Measurements from ENCODE around the gene SMO.
"Not testable (repeated sequence)": the region's sequence is repeated elsewhere in the genome, so short reads cannot be mapped to it uniquely, and the experiment has no call there.

The SMO gene

DNA sequence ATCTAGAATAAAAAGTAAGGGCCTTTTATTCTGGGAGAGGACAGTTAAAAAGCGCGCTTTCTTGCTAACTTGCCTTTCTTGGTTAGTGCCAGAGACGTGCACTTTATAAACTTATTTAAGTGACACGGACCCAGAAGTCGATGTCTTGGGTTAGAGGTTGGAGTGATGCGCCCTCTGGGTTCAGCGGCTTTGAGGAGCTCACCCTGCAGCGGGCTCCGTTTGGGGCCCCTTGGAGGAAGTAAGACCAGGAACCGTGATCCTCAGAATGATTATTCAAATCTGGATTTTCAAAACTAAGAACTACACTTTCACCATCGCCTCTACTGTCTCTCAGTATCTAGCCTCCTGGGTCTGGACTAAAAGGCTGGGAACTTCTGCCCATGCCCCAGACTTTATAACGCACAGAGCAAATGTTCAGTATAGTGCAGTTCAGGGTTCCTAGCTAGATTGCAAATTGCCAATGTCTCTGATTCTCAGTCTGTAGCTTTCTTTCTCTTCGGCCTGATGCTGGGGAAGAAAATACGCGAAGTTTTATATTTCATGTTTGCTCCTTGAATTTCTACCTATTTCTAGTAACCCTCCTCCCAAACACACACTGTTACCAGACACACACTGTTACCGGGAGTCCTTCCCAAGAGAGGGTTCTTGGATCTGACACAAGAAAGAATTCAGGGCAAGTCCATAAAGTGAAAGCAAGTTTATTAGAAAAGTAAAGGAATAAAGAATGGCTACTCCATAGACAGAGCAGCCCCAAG is 18.6 kb upstream of the SMO start:
- peak; percentile 75 for DNase-seq

- DNase-seq, result no peak
Measured at GRCh38 chr7:129170441-129171021, 17.9 kb upstream of the SMO start.

- not testable (repeated sequence) for DNase-seq
Measured at GRCh38 chr7:129173861-129174260, 14.6 kb upstream of the SMO start.

DNA sequence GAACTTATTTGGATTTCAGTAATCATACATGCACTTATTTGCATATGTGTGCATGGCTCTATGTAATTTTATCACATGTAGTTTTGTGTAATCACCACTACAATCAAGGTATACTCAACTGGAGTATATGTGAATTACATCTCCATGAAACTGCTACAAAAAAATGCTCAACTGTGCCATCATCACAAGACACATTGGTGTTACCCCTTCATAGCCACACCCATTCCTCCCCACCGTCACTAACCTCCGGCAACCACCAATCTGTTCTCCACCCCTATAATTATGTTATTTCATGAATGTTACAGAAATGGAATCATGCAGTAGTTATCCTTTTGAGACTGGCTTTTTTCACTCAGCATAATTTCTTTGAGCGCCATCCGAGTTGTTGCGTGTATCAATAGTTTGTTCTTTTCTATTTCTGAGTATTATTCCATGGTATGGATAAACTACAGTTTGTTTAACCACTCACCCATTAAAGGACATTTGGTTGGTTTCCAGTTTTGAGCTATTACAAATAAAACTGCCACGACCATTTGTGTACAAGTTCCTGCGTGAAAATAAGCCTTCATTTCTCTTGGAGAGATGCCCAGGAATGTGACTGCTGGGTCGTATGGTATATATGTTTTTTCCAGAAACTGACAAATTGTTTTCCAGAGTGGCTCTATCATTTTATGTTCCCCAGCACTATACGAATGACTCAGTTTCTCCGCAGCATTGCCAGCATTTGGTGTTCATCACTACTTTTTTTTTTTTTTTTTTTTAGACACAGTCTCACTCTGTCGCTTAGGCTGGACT is 11.3 kb upstream of the SMO start:
- DNase-seq, result no peak

DNA sequence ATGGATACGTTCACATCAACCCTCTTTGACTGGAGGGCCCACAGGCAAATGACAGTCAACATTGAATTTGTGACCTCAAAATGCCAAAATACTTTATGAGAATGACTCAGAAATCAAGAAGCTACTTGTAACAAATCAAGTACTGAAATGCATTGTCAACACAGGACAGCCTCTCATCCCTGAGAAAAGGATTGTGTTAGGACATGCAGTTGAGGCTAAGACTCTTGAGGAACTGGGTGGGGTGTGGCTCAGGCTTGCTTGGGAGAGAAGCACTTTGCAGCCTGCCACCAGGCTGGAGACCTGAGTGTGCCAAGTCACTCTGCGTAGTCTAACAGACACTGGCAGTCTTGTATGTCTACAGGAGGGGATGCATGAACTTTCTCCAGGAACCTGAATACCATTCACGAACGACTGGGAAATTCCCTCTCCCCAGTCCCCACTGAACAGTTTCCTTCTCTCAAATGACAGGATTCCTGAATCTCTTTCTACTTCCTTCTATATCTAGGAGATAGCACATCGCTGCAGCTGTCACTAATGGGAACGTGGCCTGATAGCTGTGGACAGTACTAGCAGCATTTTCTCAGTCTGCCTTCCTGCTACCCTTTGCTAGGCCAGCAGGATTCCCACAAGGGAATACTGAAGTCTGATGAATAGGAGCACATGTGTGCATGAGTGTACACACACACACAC is 3.3 kb upstream of the SMO start:
- DNase-seq, result peak; percentile 25

GRCh38 chr7:129186749-129187260 is 1.6 kb upstream of the SMO start:
- DNase-seq, result no peak

GRCh38 chr7:129187681-129188371 is 607 bp upstream of the SMO start:
- DNase-seq, result no peak

- DNase-seq, result peak; percentile 67
Measured at GRCh38 chr7:129188892-129189660, 643 bp downstream of the SMO start.

GRCh38 chr7:129189661-129190310 is 1.4 kb downstream of the SMO start:
- peak; percentile 22 for DNase-seq

- DNase-seq, result no peak
Measured at GRCh38 chr7:129191272-129191671, 2.8 kb downstream of the SMO start.

DNA sequence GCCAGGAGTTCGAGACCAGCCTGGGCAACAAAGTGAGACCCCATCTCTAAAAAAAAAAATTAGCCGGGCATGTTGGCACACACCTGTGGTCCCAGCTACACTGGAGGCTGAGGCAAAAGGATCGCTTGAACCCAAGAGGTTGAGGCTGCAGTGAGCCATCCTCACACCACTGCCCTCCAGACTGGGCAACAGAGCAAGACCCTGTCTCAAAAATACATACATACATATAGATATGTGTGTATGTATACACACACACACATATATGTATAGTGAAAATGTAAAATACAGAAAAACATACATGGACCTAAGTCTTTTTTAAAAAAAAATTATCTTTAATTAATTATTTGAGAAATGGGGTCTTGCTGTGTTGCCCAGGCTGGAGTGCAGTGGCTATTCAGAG is 5.5 kb downstream of the SMO start:
- DNase-seq, result no peak

GRCh38 chr7:129197771-129198170 is 9.3 kb downstream of the SMO start:
- no peak for DNase-seq

- no peak for DNase-seq
Measured at GRCh38 chr7:129199406-129199805, 11.0 kb downstream of the SMO start.

DNA sequence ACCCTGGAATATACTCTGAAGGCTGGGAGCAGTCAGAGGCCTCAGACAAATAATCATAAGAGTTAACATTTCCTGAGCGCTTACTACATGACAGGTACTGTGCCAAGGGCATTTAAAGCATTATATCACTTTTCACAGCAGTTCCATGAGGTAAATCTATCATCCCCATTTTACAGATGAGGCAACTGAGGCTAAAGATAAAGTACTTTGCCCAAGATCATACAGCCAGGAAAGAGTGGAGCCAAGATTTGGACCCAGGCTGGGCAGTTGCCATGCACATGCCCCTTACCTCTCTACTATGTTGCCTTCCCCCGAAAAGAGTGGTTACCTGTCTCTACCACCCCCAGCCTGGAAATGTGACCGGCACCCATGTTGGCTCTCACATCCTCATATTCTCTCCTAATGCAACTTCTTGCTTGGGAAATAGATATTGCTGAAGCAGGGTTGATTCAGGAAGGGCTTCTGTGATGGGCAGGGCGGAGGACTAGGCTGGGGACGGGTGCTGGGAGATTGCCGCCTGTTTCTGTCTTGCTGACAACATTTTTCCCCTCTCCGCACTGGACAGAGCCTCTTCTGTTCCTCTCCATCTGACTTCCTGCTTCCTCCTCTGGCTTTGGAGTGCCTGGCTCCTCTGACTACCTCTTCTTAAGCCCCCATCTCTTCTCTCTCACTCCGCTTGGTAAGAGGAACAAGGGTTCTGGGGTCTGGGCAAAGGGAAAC is 13.8 kb downstream of the SMO start:
- DNase-seq, result no peak

- DNase-seq, result no peak
Measured at GRCh38 chr7:129203050-129203741, 14.8 kb downstream of the SMO start.

DNA sequence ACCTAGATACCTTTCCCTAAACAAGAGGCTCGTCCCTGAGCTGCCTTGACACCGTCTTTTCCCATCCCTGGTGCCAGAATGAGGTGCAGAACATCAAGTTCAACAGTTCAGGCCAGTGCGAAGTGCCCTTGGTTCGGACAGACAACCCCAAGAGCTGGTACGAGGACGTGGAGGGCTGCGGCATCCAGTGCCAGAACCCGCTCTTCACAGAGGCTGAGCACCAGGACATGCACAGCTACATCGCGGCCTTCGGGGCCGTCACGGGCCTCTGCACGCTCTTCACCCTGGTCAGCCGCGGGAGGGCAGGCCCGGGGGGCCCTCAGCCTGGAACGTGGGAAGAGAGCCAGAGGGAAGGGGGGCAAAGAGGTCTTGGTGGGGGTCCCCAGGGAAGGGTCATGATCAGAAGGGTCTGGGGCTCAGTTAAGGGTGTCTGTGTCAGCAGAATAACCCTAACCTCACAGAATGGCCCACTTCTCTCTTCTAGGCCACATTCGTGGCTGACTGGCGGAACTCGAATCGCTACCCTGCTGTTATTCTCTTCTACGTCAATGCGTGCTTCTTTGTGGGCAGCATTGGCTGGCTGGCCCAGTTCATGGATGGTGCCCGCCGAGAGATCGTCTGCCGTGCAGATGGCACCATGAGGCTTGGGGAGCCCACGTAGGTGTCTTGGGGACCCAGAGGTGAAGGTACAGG is 16.8 kb downstream of the SMO start:
- DNase-seq, result no peak

DNA sequence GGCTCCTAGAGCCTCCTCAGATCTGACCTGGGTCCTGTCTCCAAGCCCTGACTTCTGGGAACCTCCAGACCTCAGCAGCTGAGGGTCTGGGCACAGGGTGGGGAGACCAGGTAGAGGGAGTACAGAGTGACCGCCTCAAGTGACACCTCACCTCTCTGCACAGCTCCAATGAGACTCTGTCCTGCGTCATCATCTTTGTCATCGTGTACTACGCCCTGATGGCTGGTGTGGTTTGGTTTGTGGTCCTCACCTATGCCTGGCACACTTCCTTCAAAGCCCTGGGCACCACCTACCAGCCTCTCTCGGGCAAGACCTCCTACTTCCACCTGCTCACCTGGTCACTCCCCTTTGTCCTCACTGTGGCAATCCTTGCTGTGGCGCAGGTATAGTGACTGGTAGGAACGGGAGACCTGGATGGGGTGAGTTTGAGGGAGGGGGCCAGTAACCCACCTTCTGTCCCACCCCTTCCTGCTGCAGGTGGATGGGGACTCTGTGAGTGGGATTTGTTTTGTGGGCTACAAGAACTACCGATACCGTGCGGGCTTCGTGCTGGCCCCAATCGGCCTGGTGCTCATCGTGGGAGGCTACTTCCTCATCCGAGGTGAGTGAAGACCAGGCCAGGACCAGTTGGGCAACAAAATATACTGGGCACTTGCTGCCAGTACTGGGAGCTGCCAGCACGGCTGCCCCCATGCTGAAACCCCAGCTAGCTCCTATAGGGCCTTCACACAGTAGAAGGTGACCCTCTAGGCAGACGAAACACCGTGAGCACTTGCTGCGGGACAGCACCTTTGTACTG is 17.8 kb downstream of the SMO start:
- DNase-seq, result no peak

DNA sequence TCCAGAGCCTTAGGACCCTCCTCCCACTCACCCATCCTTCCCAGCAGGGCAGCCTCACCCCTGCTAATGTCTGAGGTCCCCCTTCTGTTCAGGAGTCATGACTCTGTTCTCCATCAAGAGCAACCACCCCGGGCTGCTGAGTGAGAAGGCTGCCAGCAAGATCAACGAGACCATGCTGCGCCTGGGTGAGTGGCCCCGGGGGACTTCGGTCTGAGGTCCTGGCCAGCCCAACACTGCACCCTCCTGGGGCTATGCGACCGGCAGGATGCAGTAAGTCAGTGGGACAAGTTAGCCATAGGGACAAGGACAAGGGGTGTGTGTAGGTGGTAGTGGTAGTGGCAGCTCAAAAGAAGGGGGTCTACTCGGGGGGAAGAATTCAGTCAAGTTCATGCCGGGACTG is 20.2 kb downstream of the SMO start:
- no peak for DNase-seq

Data from eye (tissue), 1 donor.